Osteoblast (primary cell): ENCODE results near the gene KIAA1671. TPM values are rescaled to one million over a fixed set of nuclear protein-coding genes. Genes with fewer than 3 reads are reported as not detected.

Experiments used
- DNase-seq: peaks from one replicate; pipeline ENCODE4 v3.0.0; 2011; ENCODE audit warnings: low spot score, mixed read lengths; ENCODE audit not compliant: insufficient read length; ENCODE audit errors: missing footprints
- H2AFZ ChIP-seq: 2 replicates; pipeline ENCODE4 v1.6.0; 2011; ENCODE audit warnings: mild to moderate bottlenecking, low read length
- H3K27ac ChIP-seq: 2 replicates; pipeline ENCODE4 v1.5.1; 2011; ENCODE audit warnings: mild to moderate bottlenecking, low read depth, low read length, moderate library complexity
- H3K27me3 ChIP-seq: 2 replicates; pipeline ENCODE4 v1.6.0; 2012; ENCODE audit warnings: mild to moderate bottlenecking, control low read depth, inconsistent platforms, low read length, moderate library complexity; ENCODE audit not compliant: insufficient read depth
- H3K36me3 ChIP-seq: 2 replicates; pipeline ENCODE4 v1.5.1; 2011; ENCODE audit warnings: mild to moderate bottlenecking, low read length, control low read depth, moderate library complexity; ENCODE audit not compliant: insufficient read depth
- H3K4me1 ChIP-seq: 2 replicates; pipeline ENCODE4 v1.5.1; 2011; ENCODE audit warnings: mild to moderate bottlenecking, low read length, control low read depth, moderate library complexity; ENCODE audit not compliant: insufficient read depth
- H3K4me2 ChIP-seq: 2 replicates; pipeline ENCODE4 v1.6.0; 2011; ENCODE audit warnings: mild to moderate bottlenecking, low read length; ENCODE audit not compliant: insufficient read depth
- H3K4me3 ChIP-seq: fragments of 200-600 bp; sonication (generic); 3 replicates; pipeline ENCODE4 v1.5.1; 2012; ENCODE audit warnings: mild to moderate bottlenecking, low read length, inconsistent platforms; ENCODE audit not compliant: insufficient read depth
- H3K79me2 ChIP-seq: 2 replicates; pipeline ENCODE4 v1.6.0; 2012; ENCODE audit warnings: mild to moderate bottlenecking, low read length, control low read depth, inconsistent platforms; ENCODE audit not compliant: insufficient read depth
- H3K9me3 ChIP-seq: 2 replicates; pipeline ENCODE4 v1.5.1; 2011; ENCODE audit warnings: low read depth, low read length, control low read depth
- H4K20me1 ChIP-seq: 2 replicates; pipeline ENCODE4 v1.6.0; 2012; ENCODE audit warnings: mild to moderate bottlenecking, low read length, control low read depth; ENCODE audit not compliant: insufficient read depth
- CTCF ChIP-seq: IDR thresholded peaks from 2 replicates; pipeline ENCODE4 v1.5.1; 2011; ENCODE audit warnings: mild to moderate bottlenecking, low read depth, low read length, moderate library complexity; ENCODE audit errors: extremely low read depth
- total RNA-seq: library from RNA; depleted of rRNA; stranded (reverse); fragments of >200 nt; gene quantifications from 2 replicates; pipeline ENCODE4 v1.2.3, GENCODE V29; 2012

The KIAA1671 gene
- total RNA-seq, 1 donor, result 16.6 TPM

- H3K4me3 ChIP-seq, result no peak overlapping the region
- H3K27me3 ChIP-seq, result peaks cover 6% of the 10 kb centered on the region
- no peak overlapping the region for H2AFZ ChIP-seq
- TF ChIP-seq CTCF, result no peak
- H3K4me1 ChIP-seq, result peaks cover 19% of the 10 kb centered on the region
- H3K79me2 ChIP-seq, result no peaks in the 10 kb centered on the region
- H3K4me2 ChIP-seq, result no peak overlapping the region
- peaks cover 9% of the 10 kb centered on the region for H4K20me1 ChIP-seq
- DNase-seq, result peak; percentile 71
- no peaks in the 10 kb centered on the region for H3K9me3 ChIP-seq
- no peak overlapping the region for H3K27ac ChIP-seq
- no peaks in the 10 kb centered on the region for H3K36me3 ChIP-seq
These were observed 115.4 kb downstream of the KIAA1671 start for GRCh38 chr22:25067851-25068421.

DNA sequence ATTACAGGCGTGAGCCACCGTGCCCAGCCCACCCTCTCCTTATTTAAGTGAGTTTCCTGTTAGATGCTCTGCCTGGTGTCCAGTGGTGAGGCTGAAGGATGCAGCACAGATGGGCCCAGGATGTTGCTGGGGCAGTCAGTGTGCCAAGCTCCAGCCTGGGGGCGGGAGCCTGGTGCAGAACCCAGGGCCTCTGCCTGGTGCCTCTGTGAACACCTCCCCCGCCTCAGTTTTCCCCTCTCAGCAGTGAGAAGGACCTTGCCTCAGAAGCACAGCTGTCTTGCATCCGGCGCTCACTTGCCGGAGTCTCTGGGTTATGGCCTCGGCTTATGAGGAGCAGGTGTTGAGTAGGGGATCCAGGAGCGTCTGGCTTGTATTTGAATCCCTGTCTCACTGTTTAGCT lies 116.2 kb downstream of the KIAA1671 start:
- no peak for DNase-seq
- no peak overlapping the region for H3K4me3 ChIP-seq
- H4K20me1 ChIP-seq, result peaks cover 9% of the 10 kb centered on the region
- H3K36me3 ChIP-seq, result no peaks in the 10 kb centered on the region
- H3K27ac ChIP-seq, result no peak overlapping the region
- H2AFZ ChIP-seq, result no peak overlapping the region
- no peaks in the 10 kb centered on the region for H3K9me3 ChIP-seq
- H3K27me3 ChIP-seq, result peaks cover 6% of the 10 kb centered on the region
- no peaks in the 10 kb centered on the region for H3K79me2 ChIP-seq
- no peak overlapping the region for H3K4me2 ChIP-seq
- TF ChIP-seq CTCF, result no peak
- peaks cover 19% of the 10 kb centered on the region for H3K4me1 ChIP-seq

- H3K36me3 ChIP-seq, result no peaks in the 10 kb centered on the region
These were observed 116.9 kb downstream of the KIAA1671 start for GRCh38 chr22:25069426-25069757.

More at GRCh38 chr22:25069426-25069757, 116.9 kb downstream of the KIAA1671 start:
- Histone ChIP-seq H3K27ac (no peak overlapping the region), H3K4me3 (no peak overlapping the region), H3K79me2 (no peaks in the 10 kb centered on the region), H4K20me1 (peaks cover 9% of the 10 kb centered on the region), H3K27me3 (peaks cover 6% of the 10 kb centered on the region), H3K4me1 (peaks cover 19% of the 10 kb centered on the region), H2AFZ (no peak overlapping the region), H3K9me3 (no peaks in the 10 kb centered on the region), H3K4me2 (no peak overlapping the region)
- no peak for DNase-seq
- TF ChIP-seq CTCF, result no peak
